Measurements from ENCODE around the gene METTL8. TPM values are rescaled to one million over a fixed set of nuclear protein-coding genes. Genes with fewer than 3 reads are reported as not detected.
"Not testable (repeated sequence)": the region's sequence is repeated elsewhere in the genome, so short reads cannot be mapped to it uniquely, and the experiment has no call there.

METTL8 gene
- total RNA-seq, 2 experiments from 2014 or later = 20.4 to 33.7 TPM

DNA sequence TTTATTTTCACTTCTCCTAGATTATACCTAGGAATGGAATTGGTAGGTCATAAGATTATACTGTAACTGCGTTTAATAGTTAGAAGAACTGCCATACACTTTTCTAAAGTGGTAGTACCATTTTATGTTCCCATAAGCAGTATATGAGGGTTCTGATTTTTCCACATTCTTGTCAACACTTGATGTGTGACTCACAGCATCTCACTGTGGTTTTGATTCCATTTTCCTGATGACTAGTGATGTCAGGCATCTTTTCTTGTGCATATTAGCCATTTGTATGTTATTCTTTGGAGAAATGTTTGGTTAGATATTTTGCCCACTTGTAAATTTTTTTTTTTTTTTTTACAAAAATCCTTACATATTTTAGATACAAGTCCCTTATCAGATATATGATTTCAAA lies 2.5 kb upstream of the METTL8 start:
- H3K27me3 Mint-ChIP-seq = no peaks in the 10 kb centered on the region
- H3K36me3 Mint-ChIP-seq = peaks cover 56% of the 10 kb centered on the region
- peaks cover 40% of the 10 kb centered on the region for H3K4me1 Mint-ChIP-seq
- no peak overlapping the region for H3K4me3 Mint-ChIP-seq
- H3K27ac Mint-ChIP-seq = no peak overlapping the region
- no peak for ATAC-seq
- no peak for DNase-seq
- no peaks in the 10 kb centered on the region for H3K9me3 Mint-ChIP-seq (ENCODE audit: low read depth)
- CTCF ChIA-PET = interaction anchor here (3.7 kb wide), 1 partner anchor 507 kb away, joined by 23 read pairs; the partner anchor contains the start of gene GORASP2

DNA sequence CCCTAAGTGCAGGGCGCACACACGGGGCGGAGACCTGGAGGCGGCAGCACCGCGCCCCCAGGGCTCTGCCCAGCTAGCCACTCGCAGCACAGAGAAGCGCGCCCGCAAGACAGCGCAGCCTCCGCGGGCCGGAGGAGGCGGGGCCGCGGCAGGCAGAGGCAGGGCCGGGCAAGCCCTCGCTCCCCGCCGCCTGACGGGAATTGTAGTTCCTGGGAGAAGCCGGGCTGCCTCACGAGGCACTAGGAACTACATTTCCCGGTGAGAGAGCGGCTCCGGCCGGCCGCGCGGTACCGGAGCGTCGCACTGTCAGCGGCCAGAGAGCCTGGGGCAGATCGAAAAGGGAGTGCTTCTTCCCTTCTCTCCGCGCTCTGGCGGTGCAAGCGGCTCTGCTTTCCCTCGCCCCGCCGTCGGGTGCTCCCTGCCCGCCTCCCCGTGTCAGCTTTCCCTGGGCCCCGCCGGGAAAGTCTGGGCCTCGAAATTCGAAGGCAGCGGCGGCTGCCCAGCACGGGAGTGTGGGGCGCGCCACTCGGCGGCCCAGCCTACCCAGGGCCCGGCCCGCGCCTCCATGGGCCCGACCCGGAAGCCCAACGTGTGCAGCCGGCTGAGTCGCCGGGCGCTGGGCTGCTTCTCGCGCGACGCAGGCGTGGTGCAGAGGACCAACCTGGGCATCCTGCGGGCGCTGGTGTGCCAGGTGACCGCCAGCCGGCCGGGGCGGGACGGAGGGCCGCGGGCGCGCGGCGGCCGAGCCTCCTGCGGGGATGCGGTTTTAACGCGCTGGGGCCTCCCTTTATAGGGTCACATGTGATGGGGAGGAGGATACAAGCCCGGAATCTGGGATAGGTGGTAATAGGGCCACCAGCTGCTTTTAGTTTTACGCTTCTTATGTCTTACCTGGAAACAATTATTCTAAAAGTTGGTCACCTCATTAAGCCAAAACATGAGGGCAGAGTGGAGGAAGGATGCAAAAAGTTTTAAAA lies 511 bp upstream of the METTL8 start, which contains the start of gene DCAF17:
Gene DCAF17, plus strand, starts transcription at position 214 of the 977 bp plus-strand sequence. Its CDS starts 352 bp downstream, at position 566.
- Mint-ChIP-seq H3K9me3 (ENCODE audit: low read depth) (peaks cover 6% of the 10 kb centered on the region), H3K36me3 (peaks cover 56% of the 10 kb centered on the region), H3K27ac (peak within 1 kb of the TSS; percentile 90), H3K4me3 (peak within 1 kb of the TSS; percentile 85), H3K4me1 (peaks cover 40% of the 10 kb centered on the region), H3K27me3 (no peaks in the 10 kb centered on the region)
- ATAC-seq (peak; percentile 92), DNase-seq (peak; percentile 97)
- CTCF ChIA-PET = interaction anchor here (0.6 to 3.7 kb wide), 12 partner anchors 14 to 505 kb away, joined by 3 to 24 read pairs (median 4); partner anchors contain the start of gene GORASP2

DNA sequence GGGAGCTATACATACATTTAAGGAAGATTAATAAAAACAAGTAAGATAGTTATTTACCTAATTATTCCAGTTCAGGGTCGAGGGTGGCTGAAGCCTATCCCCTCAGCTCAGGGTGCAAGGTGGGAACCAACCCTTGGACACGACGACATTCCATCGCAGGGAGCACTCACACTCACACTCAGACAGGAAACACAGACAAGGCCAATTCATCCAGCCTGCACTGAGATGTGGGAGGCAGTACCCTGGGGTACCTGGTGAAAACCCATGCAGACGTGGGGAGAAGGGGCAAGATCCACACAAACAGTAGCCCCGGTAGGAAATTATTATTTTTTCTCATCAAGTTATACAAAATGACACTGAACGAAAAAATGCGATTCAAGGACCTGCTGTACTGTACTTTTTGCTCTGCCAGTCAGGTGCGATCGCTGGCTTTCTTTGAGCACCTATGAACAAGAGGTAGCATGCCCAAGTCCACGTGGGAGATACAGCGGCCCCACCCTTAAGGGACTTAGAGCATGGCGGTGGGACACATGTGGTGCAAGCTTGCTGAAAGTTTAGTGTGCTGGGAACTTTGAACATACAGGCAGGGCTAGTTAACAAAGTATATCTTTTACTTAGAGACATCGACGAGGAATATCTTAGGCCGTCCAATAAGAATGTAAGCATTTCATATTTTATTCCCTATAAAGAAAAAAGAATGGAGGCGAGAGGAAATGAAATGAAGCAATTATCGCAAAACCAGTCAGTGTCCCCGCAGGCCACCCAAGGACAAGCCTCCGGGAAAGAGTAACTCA lies 624 bp downstream of the METTL8 start:
- peak overlapping the region; percentile 85 for H3K4me3 Mint-ChIP-seq
- no peaks in the 10 kb centered on the region for H3K27me3 Mint-ChIP-seq
- ATAC-seq (peak; percentile 11), DNase-seq (peak; percentile 76)
- peaks cover 13% of the 10 kb centered on the region for H3K9me3 Mint-ChIP-seq (ENCODE audit: low read depth)
- CTCF ChIA-PET = interaction anchor here (0.8 to 3.7 kb wide), 11 partner anchors 12 to 504 kb away, joined by 3 to 24 read pairs (median 4); partner anchors contain the start of gene GORASP2
- peak overlapping the region; percentile 90 for H3K27ac Mint-ChIP-seq
- peaks cover 55% of the 10 kb centered on the region for H3K36me3 Mint-ChIP-seq
- peaks cover 38% of the 10 kb centered on the region for H3K4me1 Mint-ChIP-seq

- H3K36me3 Mint-ChIP-seq = peaks cover 52% of the 10 kb centered on the region
- H3K27me3 Mint-ChIP-seq = no peaks in the 10 kb centered on the region
- DNase-seq = no peak
- H3K4me3 Mint-ChIP-seq = peak overlapping the region; percentile 85
- H3K9me3 Mint-ChIP-seq (ENCODE audit: low read depth) = peaks cover 16% of the 10 kb centered on the region
- CTCF ChIA-PET = interaction anchor here (0.8 to 3.7 kb wide), 7 partner anchors 12 to 504 kb away, joined by 3 to 24 read pairs (median 8); partner anchors contain the start of gene GORASP2
- no peak for ATAC-seq
- peak overlapping the region; percentile 90 for H3K27ac Mint-ChIP-seq
- H3K4me1 Mint-ChIP-seq = peaks cover 37% of the 10 kb centered on the region
Measured at GRCh38 chr2:171432206-171432968, 1.4 kb downstream of the METTL8 start.

- DNase-seq (no peak), ATAC-seq (no peak)
- CTCF ChIA-PET = interaction anchor here (1.9 to 3.4 kb wide), 4 partner anchors 11 to 503 kb away, joined by 6 to 24 read pairs (median 11); partner anchors contain the start of gene GORASP2
- Mint-ChIP-seq H3K36me3 (peaks cover 52% of the 10 kb centered on the region), H3K27me3 (no peaks in the 10 kb centered on the region), H3K27ac (peak overlapping the region; percentile 90), H3K9me3 (ENCODE audit: low read depth) (peaks cover 19% of the 10 kb centered on the region), H3K4me1 (peaks cover 37% of the 10 kb centered on the region), H3K4me3 (peak overlapping the region; percentile 85)
Measured at GRCh38 chr2:171431677-171432167, 2.1 kb downstream of the METTL8 start.

DNA sequence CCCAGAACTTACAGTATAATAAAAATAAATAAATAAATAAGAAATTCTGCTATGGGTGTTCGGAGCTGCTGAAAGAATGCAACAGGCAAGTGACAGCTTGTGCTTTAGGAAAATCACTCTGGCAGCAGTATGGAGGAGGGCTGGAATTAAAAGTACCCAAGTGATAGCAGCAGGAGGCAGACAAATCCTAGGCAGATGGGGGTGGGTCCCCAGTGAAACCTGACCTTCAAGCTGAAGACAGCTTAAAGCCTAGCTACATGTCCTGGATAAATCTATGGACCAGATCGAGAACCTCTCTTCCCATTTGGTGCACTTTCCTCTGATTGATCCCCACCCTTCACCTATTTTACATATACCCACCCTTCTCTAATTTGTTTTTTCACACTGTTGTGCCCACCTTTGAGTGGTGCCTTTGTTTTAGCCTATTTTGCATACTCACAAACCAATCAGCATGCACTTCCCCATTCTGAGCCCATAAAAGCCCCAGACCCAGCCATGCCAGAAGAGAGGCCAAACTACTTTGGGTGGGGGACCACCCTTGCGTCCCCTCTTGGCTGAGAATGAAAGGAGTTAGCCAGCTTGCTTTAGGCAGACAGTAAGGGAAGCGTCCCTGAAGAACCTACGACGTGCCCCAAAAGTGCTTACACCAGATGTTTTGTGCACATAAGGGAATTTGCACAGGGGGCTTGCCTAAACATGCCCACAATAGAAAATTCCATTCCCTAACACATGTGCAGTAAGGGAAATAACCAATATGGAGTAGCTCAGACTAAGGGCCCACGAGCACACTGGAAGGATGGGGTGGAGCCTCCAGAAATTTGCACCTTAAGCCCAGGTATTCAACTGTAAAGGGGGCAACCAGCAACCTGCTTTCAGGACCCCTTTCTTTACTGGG lies 3.0 kb downstream of the METTL8 start:
- CTCF ChIA-PET = interaction anchor here (1.9 to 3.4 kb wide), 3 partner anchors 15 to 502 kb away, joined by 6 to 24 read pairs (median 8); partner anchors contain the start of gene GORASP2
- H3K4me3 Mint-ChIP-seq = no peak overlapping the region
- H3K27me3 Mint-ChIP-seq = no peaks in the 10 kb centered on the region
- H3K36me3 Mint-ChIP-seq = peaks cover 47% of the 10 kb centered on the region
- peaks cover 19% of the 10 kb centered on the region for H3K9me3 Mint-ChIP-seq (ENCODE audit: low read depth)
- no peak for DNase-seq
- H3K27ac Mint-ChIP-seq = no peak overlapping the region
- ATAC-seq = no peak
- peaks cover 30% of the 10 kb centered on the region for H3K4me1 Mint-ChIP-seq

DNA sequence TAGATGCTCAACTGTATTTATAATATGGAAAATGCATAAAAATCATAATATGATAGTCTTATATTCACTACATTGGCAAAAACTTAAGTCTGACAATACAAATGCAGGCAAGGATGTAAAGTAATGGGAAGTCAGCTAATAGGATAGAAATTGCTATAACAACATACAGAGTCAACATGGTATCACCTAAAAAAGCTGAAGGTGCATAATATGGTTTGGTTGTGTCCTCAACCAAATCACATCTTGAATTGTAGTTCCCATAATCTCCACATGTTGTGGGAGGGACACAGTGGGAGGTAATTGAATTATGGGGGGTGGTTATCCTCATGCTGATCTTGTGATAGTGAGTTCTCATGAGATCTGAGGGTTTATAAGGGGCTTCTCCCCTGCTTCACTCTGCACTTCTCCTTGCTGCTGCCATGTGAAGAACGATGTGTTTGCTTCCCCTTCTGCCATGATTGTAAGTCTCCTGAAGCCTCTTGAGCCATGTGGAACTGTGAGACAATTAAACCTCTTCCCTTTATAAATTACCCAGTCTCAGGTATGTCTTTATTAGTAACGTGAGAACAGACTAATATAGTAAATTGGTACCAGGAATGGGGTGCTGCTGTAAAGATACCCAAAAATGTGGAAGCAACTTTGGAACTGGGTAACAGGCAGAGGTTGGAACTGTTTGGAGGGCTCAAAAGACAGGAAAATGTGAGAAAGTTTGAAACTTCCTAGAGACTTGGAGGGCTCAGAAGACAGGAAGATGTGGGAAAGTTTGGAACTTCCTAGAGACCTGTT lies 10.9 kb downstream of the METTL8 start:
- H3K27ac Mint-ChIP-seq, H3K4me3 Mint-ChIP-seq, H3K27me3 Mint-ChIP-seq, CTCF ChIA-PET, DNase-seq, ATAC-seq: not testable (repeated sequence)
- Mint-ChIP-seq H3K9me3 (ENCODE audit: low read depth) (peaks cover 24% of the 10 kb centered on the region), H3K4me1 (peaks cover 15% of the 10 kb centered on the region), H3K36me3 (peaks cover 60% of the 10 kb centered on the region)

GRCh38 chr2:171420728-171421563 lies 12.8 kb downstream of the METTL8 start:
- H3K27ac Mint-ChIP-seq = peak overlapping the region; percentile 33
- no peak overlapping the region for H3K4me3 Mint-ChIP-seq
- peaks cover 17% of the 10 kb centered on the region for H3K9me3 Mint-ChIP-seq (ENCODE audit: low read depth)
- peaks cover 18% of the 10 kb centered on the region for H3K4me1 Mint-ChIP-seq
- peaks cover 49% of the 10 kb centered on the region for H3K36me3 Mint-ChIP-seq
- DNase-seq (no peak), ATAC-seq (peak; percentile 77)
- CTCF ChIA-PET = interaction anchor here (0.6 to 3.2 kb wide), 5 partner anchors 11 to 448 kb away, joined by 3 to 14 read pairs (median 4); partner anchors contain the start of genes DCAF17 and METTL8
- no peaks in the 10 kb centered on the region for H3K27me3 Mint-ChIP-seq

- Mint-ChIP-seq H3K9me3 (ENCODE audit: low read depth) (peaks cover 12% of the 10 kb centered on the region), H3K4me1 (peaks cover 25% of the 10 kb centered on the region), H3K27ac (no peak overlapping the region), H3K4me3 (no peak overlapping the region), H3K27me3 (no peaks in the 10 kb centered on the region), H3K36me3 (peaks cover 39% of the 10 kb centered on the region)
- ATAC-seq (no peak), DNase-seq (no peak)
- CTCF ChIA-PET = interaction anchor here (1.3 to 3.2 kb wide), 2 partner anchors 14 to 491 kb away, joined by 4 to 14 read pairs; partner anchors contain the start of genes DCAF17, GORASP2 and METTL8
Measured at GRCh38 chr2:171419333-171419732, 14.5 kb downstream of the METTL8 start.

Data from activated CD8-positive, alpha-beta memory T cell treated with anti-CD3 and anti-CD28 coated beads, Interleukin-2, amount 10 ng/mL, durations not matched to agents 7 days and 5 days (primary cell).